Esophagus squamous epithelium (tissue), 4 donors: ENCODE results near the gene PPM1K.

Experiments
- CTCF ChIP-seq, 6 experiments: fragments of 450-650 bp in 4 of 6; fragments of 200-600 bp in 2 of 6; sonication (generic) in 2 of 6; IDR thresholded peaks; one replicate each; pipeline ENCODE4 v1.5.1; 2016 to 2019; ENCODE audit warnings: antibody characterized with exemption in 6 of 6, mild to moderate bottlenecking in 4 of 6, moderate library complexity in 4 of 6
- POLR2A ChIP-seq, 4 donors: fragments of 450-650 bp; IDR thresholded peaks; one replicate each; pipeline ENCODE4 v1.6.1; 2017; ENCODE audit warnings: antibody characterized with exemption in 4 of 4, mild to moderate bottlenecking in 4 of 4, moderate library complexity in 3 of 4

GRCh38 chr4:88215351-88215750, 69.0 kb downstream of the PPM1K start:
- TF ChIP-seq CTCF (IDR thresholded peaks at IDR 0.05) (no peak), POLR2A (IDR thresholded peaks at IDR 0.05) (no peak)
